Measurements from ENCODE around the gene SPTBN1.

Gene SPTBN1

GRCh38 chr2:54503192-54503591, 47.1 kb downstream of the SPTBN1 start:
- no peak overlapping the region for H3K4me2 ChIP-seq (ENCODE audit: low read length)
- H4K12ac ChIP-seq (ENCODE audit: low read depth, low read length), result no peak overlapping the region
- H3K4me3 ChIP-seq (ENCODE audit: low read depth, low read length), result no peak overlapping the region
- H3K4me1 ChIP-seq (ENCODE audit: control insufficient read depth in 1 of 2, insufficient read depth in 2 of 2, low read length in 2 of 2), result peaks cover 11 to 15% of the 10 kb centered on the region in 2 experiments
- H3K79me2 ChIP-seq (ENCODE audit: control insufficient read depth, insufficient read depth, low read length, poor library complexity), result peaks cover 2% of the 10 kb centered on the region
- H4K91ac ChIP-seq (ENCODE audit: low read depth, low read length), result no peak overlapping the region
- H3K4ac ChIP-seq (ENCODE audit: low read depth, low read length), result no peak overlapping the region
- H2AK5ac ChIP-seq (ENCODE audit: low read length), result no peak overlapping the region
- no peak overlapping the region for H4K8ac ChIP-seq (ENCODE audit: low read depth, low read length)
- H3K27me3 ChIP-seq (ENCODE audit: insufficient read depth, low read length), result no peaks in the 10 kb centered on the region
- H3K23ac ChIP-seq (ENCODE audit: low read length), result no peak overlapping the region
- H2AFZ ChIP-seq (ENCODE audit: insufficient read depth, low read length, poor library complexity), result no peak overlapping the region
- no peak overlapping the region for H3K14ac ChIP-seq (ENCODE audit: low read length)
- no peak overlapping the region for H2BK120ac ChIP-seq (ENCODE audit: insufficient read depth, low read length, poor library complexity)
- H2BK12ac ChIP-seq (ENCODE audit: low read length), result no peak overlapping the region
- H3K9me3 ChIP-seq (ENCODE audit: insufficient read depth, low read depth, low read length), result no peaks in the 10 kb centered on the region
- DNase-seq, result peak in 1 of 2 donors; percentile 25
- WGBS (ENCODE audit: extremely low coverage, insufficient coverage, insufficient read length), result no CpG with 5 or more reads among the region's 3 CpGs
- H2BK5ac ChIP-seq (ENCODE audit: low read depth, low read length, poor library complexity), result no peak overlapping the region
- H3K27ac ChIP-seq (ENCODE audit: low read depth, low read length), result no peak overlapping the region
- no peaks in the 10 kb centered on the region for H3K36me3 ChIP-seq (ENCODE audit: control insufficient read depth in 1 of 2, insufficient read depth in 2 of 2, low read length in 2 of 2)
- no peak overlapping the region for H3K9ac ChIP-seq (ENCODE audit: low read length)
- no peak overlapping the region for H3K18ac ChIP-seq (ENCODE audit: low read length)
- H3K79me1 ChIP-seq (ENCODE audit: low read length), result no peaks in the 10 kb centered on the region

- no CpG with 5 or more reads among the region's 1 CpG for WGBS (ENCODE audit: extremely low coverage, insufficient coverage, insufficient read length)
- no peak for DNase-seq
These were observed 47.7 kb downstream of the SPTBN1 start for GRCh38 chr2:54503828-54504227.

GRCh38 chr2:54504866-54505265, 48.7 kb downstream of the SPTBN1 start:
- no CpG with 5 or more reads among the region's 2 CpGs for whole genome bisulfite sequencing (ENCODE audit: extremely low coverage, insufficient coverage, insufficient read length)
- Histone ChIP-seq H3K27ac (ENCODE audit: low read depth, low read length) (no peak overlapping the region), H2BK12ac (ENCODE audit: low read length) (no peak overlapping the region), H2AK5ac (ENCODE audit: low read length) (no peak overlapping the region), H3K9ac (ENCODE audit: low read length) (no peak overlapping the region), H3K23ac (ENCODE audit: low read length) (no peak overlapping the region), H3K14ac (ENCODE audit: low read length) (no peak overlapping the region), H3K4ac (ENCODE audit: low read depth, low read length) (no peak overlapping the region), H3K4me3 (ENCODE audit: low read depth, low read length) (no peak overlapping the region), H3K79me2 (ENCODE audit: control insufficient read depth, insufficient read depth, low read length, poor library complexity) (peaks cover 2% of the 10 kb centered on the region), H2BK120ac (ENCODE audit: insufficient read depth, low read length, poor library complexity) (no peak overlapping the region), H4K12ac (ENCODE audit: low read depth, low read length) (no peak overlapping the region), H4K91ac (ENCODE audit: low read depth, low read length) (no peak overlapping the region), H3K4me1 (ENCODE audit: control insufficient read depth in 1 of 2, insufficient read depth in 2 of 2, low read length in 2 of 2) (peaks cover 14 to 18% of the 10 kb centered on the region in 2 experiments), H3K18ac (ENCODE audit: low read length) (no peak overlapping the region), H2AFZ (ENCODE audit: insufficient read depth, low read length, poor library complexity) (no peak overlapping the region), H3K79me1 (ENCODE audit: low read length) (no peaks in the 10 kb centered on the region), H3K36me3 (ENCODE audit: control insufficient read depth in 1 of 2, insufficient read depth in 2 of 2, low read length in 2 of 2) (no peaks in the 10 kb centered on the region), H3K9me3 (ENCODE audit: insufficient read depth, low read depth, low read length) (no peaks in the 10 kb centered on the region), H4K8ac (ENCODE audit: low read depth, low read length) (no peak overlapping the region), H3K4me2 (ENCODE audit: low read length) (no peak overlapping the region), H3K27me3 (ENCODE audit: insufficient read depth, low read length) (no peaks in the 10 kb centered on the region), H2BK5ac (ENCODE audit: low read depth, low read length, poor library complexity) (no peak overlapping the region)
- no peak for DNase-seq

More at GRCh38 chr2:54503828-54504227, 47.7 kb downstream of the SPTBN1 start:
- peaks cover 2% of the 10 kb centered on the region for H3K79me2 ChIP-seq (ENCODE audit: control insufficient read depth, insufficient read depth, low read length, poor library complexity)
- no peaks in the 10 kb centered on the region for H3K27me3 ChIP-seq (ENCODE audit: insufficient read depth, low read length)
- no peak overlapping the region for H2AK5ac ChIP-seq (ENCODE audit: low read length)
- H3K23ac ChIP-seq (ENCODE audit: low read length), result no peak overlapping the region
- no peak overlapping the region for H3K18ac ChIP-seq (ENCODE audit: low read length)
- H2BK5ac ChIP-seq (ENCODE audit: low read depth, low read length, poor library complexity), result no peak overlapping the region
- no peak overlapping the region for H2AFZ ChIP-seq (ENCODE audit: insufficient read depth, low read length, poor library complexity)
- no peaks in the 10 kb centered on the region for H3K36me3 ChIP-seq (ENCODE audit: control insufficient read depth in 1 of 2, insufficient read depth in 2 of 2, low read length in 2 of 2)
- H3K9ac ChIP-seq (ENCODE audit: low read length), result no peak overlapping the region
- no peaks in the 10 kb centered on the region for H3K9me3 ChIP-seq (ENCODE audit: insufficient read depth, low read depth, low read length)
- H4K91ac ChIP-seq (ENCODE audit: low read depth, low read length), result no peak overlapping the region
- no peak overlapping the region for H2BK12ac ChIP-seq (ENCODE audit: low read length)
- H3K4me3 ChIP-seq (ENCODE audit: low read depth, low read length), result no peak overlapping the region
- no peak overlapping the region for H3K27ac ChIP-seq (ENCODE audit: low read depth, low read length)
- H3K14ac ChIP-seq (ENCODE audit: low read length), result no peak overlapping the region
- H4K8ac ChIP-seq (ENCODE audit: low read depth, low read length), result no peak overlapping the region
- H4K12ac ChIP-seq (ENCODE audit: low read depth, low read length), result no peak overlapping the region
- H3K4ac ChIP-seq (ENCODE audit: low read depth, low read length), result no peak overlapping the region
- peaks cover 14 to 18% of the 10 kb centered on the region in 2 experiments for H3K4me1 ChIP-seq (ENCODE audit: control insufficient read depth in 1 of 2, insufficient read depth in 2 of 2, low read length in 2 of 2)
- no peaks in the 10 kb centered on the region for H3K79me1 ChIP-seq (ENCODE audit: low read length)
- no peak overlapping the region for H3K4me2 ChIP-seq (ENCODE audit: low read length)
- no peak overlapping the region for H2BK120ac ChIP-seq (ENCODE audit: insufficient read depth, low read length, poor library complexity)

- Histone ChIP-seq H2BK5ac (ENCODE audit: low read depth, low read length, poor library complexity) (no peak overlapping the region), H3K36me3 (ENCODE audit: control insufficient read depth in 1 of 2, insufficient read depth in 2 of 2, low read length in 2 of 2) (no peaks in the 10 kb centered on the region), H2BK120ac (ENCODE audit: insufficient read depth, low read length, poor library complexity) (no peak overlapping the region)
These were observed 52.4 kb downstream of the SPTBN1 start for GRCh38 chr2:54508541-54508940.

More at GRCh38 chr2:54508541-54508940, 52.4 kb downstream of the SPTBN1 start:
- Histone ChIP-seq H4K8ac (ENCODE audit: low read depth, low read length) (no peak overlapping the region), H2AK5ac (ENCODE audit: low read length) (no peak overlapping the region), H3K9ac (ENCODE audit: low read length) (no peak overlapping the region), H2AFZ (ENCODE audit: insufficient read depth, low read length, poor library complexity) (no peak overlapping the region), H3K4ac (ENCODE audit: low read depth, low read length) (no peak overlapping the region), H3K9me3 (ENCODE audit: insufficient read depth, low read depth, low read length) (no peaks in the 10 kb centered on the region), H3K4me3 (ENCODE audit: low read depth, low read length) (no peak overlapping the region), H3K4me2 (ENCODE audit: low read length) (no peak overlapping the region), H3K27me3 (ENCODE audit: insufficient read depth, low read length) (no peaks in the 10 kb centered on the region), H3K23ac (ENCODE audit: low read length) (no peak overlapping the region), H3K27ac (ENCODE audit: low read depth, low read length) (no peak overlapping the region), H4K91ac (ENCODE audit: low read depth, low read length) (no peak overlapping the region), H4K12ac (ENCODE audit: low read depth, low read length) (no peak overlapping the region), H3K4me1 (ENCODE audit: control insufficient read depth in 1 of 2, insufficient read depth in 2 of 2, low read length in 2 of 2) (peaks cover 3 to 8% of the 10 kb centered on the region in 2 experiments), H2BK12ac (ENCODE audit: low read length) (no peak overlapping the region), H3K14ac (ENCODE audit: low read length) (no peak overlapping the region), H3K79me1 (ENCODE audit: low read length) (no peaks in the 10 kb centered on the region), H3K18ac (ENCODE audit: low read length) (no peak overlapping the region), H3K79me2 (ENCODE audit: control insufficient read depth, insufficient read depth, low read length, poor library complexity) (no peaks in the 10 kb centered on the region)
- WGBS (ENCODE audit: extremely low coverage, insufficient coverage, insufficient read length), result no CpG with 5 or more reads among the region's 6 CpGs
- no peak for DNase-seq
